Measurements from ENCODE around the gene KHK. TPM values are rescaled to one million over a fixed set of nuclear protein-coding genes. Genes with fewer than 3 reads are reported as not detected.
A peak's percentile ranks its signal among the peaks of the same experiment; 100 is the strongest.
"Not testable (repeated sequence)": the region's sequence is repeated elsewhere in the genome, so short reads cannot be mapped to it uniquely, and the experiment has no call there.

The KHK gene
- total and polyA plus RNA-seq, 2 donors from 2014 or later, result 18.7 to 538 TPM

GRCh38 chr2:27105981-27106380 is 19.4 kb downstream of the KHK start:
- Histone ChIP-seq H3K27me3 (ENCODE audit: control insufficient read depth, insufficient read depth, low read length) (no peaks in the 10 kb centered on the region), H3K36me3 (ENCODE audit: control insufficient read depth in 2 of 3, insufficient read depth in 3 of 3, low read length in 3 of 3) (no peaks in the 10 kb centered on the region), H3K4me3 (ENCODE audit: low read length in 3 of 3) (no peak overlapping the region), H3K9me3 (ENCODE audit: control insufficient read depth in 2 of 3, insufficient read depth in 1 of 3, low read length in 3 of 3) (no peaks in the 10 kb centered on the region), H3K4me1 (ENCODE audit: control insufficient read depth in 2 of 3, insufficient read depth in 2 of 3, low read depth in 1 of 3, low read length in 3 of 3) (no peaks in the 10 kb centered on the region), H3K9ac (ENCODE audit: low read length in 3 of 3) (no peak overlapping the region), H3K27ac (ENCODE audit: low read depth in 2 of 2, low read length in 2 of 2) (no peak overlapping the region)
- TF ChIP-seq CTCF (IDR thresholded peaks at IDR 0.05; ENCODE audit: borderline replicate concordance, extremely low read depth, insufficient read depth), result no peak
- FAIRE-seq (no peak), DNase-seq (no peak)
- intact Hi-C loops (cut with DNase I), result no loop called here

- FAIRE-seq, result no peak
- intact Hi-C loops (cut with DNase I), result no loop called here
- no peak for TF ChIP-seq CTCF (IDR thresholded peaks at IDR 0.05; ENCODE audit: borderline replicate concordance, extremely low read depth, insufficient read depth)
Observed at GRCh38 chr2:27108221-27108620, 21.6 kb downstream of the KHK start.

GRCh38 chr2:27109083-27109482 is 22.5 kb downstream of the KHK start:
- H3K36me3 ChIP-seq (ENCODE audit: control insufficient read depth in 2 of 3, insufficient read depth in 3 of 3, low read length in 3 of 3), result no peaks in the 10 kb centered on the region
- no peak overlapping the region for H3K27ac ChIP-seq (ENCODE audit: low read depth in 2 of 2, low read length in 2 of 2)
- no peaks in the 10 kb centered on the region for H3K27me3 ChIP-seq (ENCODE audit: control insufficient read depth, insufficient read depth, low read length)
- no peaks in the 10 kb centered on the region for H3K9me3 ChIP-seq (ENCODE audit: control insufficient read depth in 2 of 3, insufficient read depth in 1 of 3, low read length in 3 of 3)
- FAIRE-seq, result no peak
- intact Hi-C loops (cut with DNase I), result no loop called here
- H3K4me3 ChIP-seq (ENCODE audit: low read length in 3 of 3), result no peak overlapping the region
- peak in 1 of 5 donors; percentile 8 for DNase-seq
- H3K9ac ChIP-seq (ENCODE audit: low read length in 3 of 3), result no peak overlapping the region
- no peaks in the 10 kb centered on the region for H3K4me1 ChIP-seq (ENCODE audit: control insufficient read depth in 2 of 3, insufficient read depth in 2 of 3, low read depth in 1 of 3, low read length in 3 of 3)
- no peak for TF ChIP-seq CTCF (IDR thresholded peaks at IDR 0.05; ENCODE audit: borderline replicate concordance, extremely low read depth, insufficient read depth)

More at GRCh38 chr2:27108221-27108620, 21.6 kb downstream of the KHK start:
- no peak overlapping the region for H3K9ac ChIP-seq (ENCODE audit: low read length in 3 of 3)
- no peak for DNase-seq
- H3K4me3 ChIP-seq (ENCODE audit: low read length in 3 of 3), result no peak overlapping the region
- no peaks in the 10 kb centered on the region for H3K27me3 ChIP-seq (ENCODE audit: control insufficient read depth, insufficient read depth, low read length)
- no peaks in the 10 kb centered on the region for H3K4me1 ChIP-seq (ENCODE audit: control insufficient read depth in 2 of 3, insufficient read depth in 2 of 3, low read depth in 1 of 3, low read length in 3 of 3)
- H3K36me3 ChIP-seq (ENCODE audit: control insufficient read depth in 2 of 3, insufficient read depth in 3 of 3, low read length in 3 of 3), result no peaks in the 10 kb centered on the region
- H3K27ac ChIP-seq (ENCODE audit: low read depth in 2 of 2, low read length in 2 of 2), result no peak overlapping the region
- H3K9me3 ChIP-seq (ENCODE audit: control insufficient read depth in 2 of 3, insufficient read depth in 1 of 3, low read length in 3 of 3), result no peaks in the 10 kb centered on the region

GRCh38 chr2:27110603-27111352 is 24.2 kb downstream of the KHK start:
- H3K4me1 ChIP-seq (ENCODE audit: control insufficient read depth in 2 of 3, insufficient read depth in 2 of 3, low read depth in 1 of 3, low read length in 3 of 3); FAIRE-seq; H3K27ac ChIP-seq (ENCODE audit: low read depth in 2 of 2, low read length in 2 of 2); intact Hi-C loops (cut with DNase I); H3K9me3 ChIP-seq (ENCODE audit: control insufficient read depth in 2 of 3, insufficient read depth in 1 of 3, low read length in 3 of 3); H3K27me3 ChIP-seq (ENCODE audit: control insufficient read depth, insufficient read depth, low read length); H3K9ac ChIP-seq (ENCODE audit: low read length in 3 of 3); H3K36me3 ChIP-seq (ENCODE audit: control insufficient read depth in 2 of 3, insufficient read depth in 3 of 3, low read length in 3 of 3); H3K4me3 ChIP-seq (ENCODE audit: low read length in 3 of 3): not testable (repeated sequence)
- DNase-seq, result peak in 1 of 5 donors; percentile 35

- H3K27me3 ChIP-seq (ENCODE audit: control insufficient read depth, insufficient read depth, low read length); H3K4me1 ChIP-seq (ENCODE audit: control insufficient read depth in 2 of 3, insufficient read depth in 2 of 3, low read depth in 1 of 3, low read length in 3 of 3); H3K9ac ChIP-seq (ENCODE audit: low read length in 3 of 3); H3K4me3 ChIP-seq (ENCODE audit: low read length in 3 of 3); FAIRE-seq; H3K36me3 ChIP-seq (ENCODE audit: control insufficient read depth in 2 of 3, insufficient read depth in 3 of 3, low read length in 3 of 3); H3K9me3 ChIP-seq (ENCODE audit: control insufficient read depth in 2 of 3, insufficient read depth in 1 of 3, low read length in 3 of 3); H3K27ac ChIP-seq (ENCODE audit: low read depth in 2 of 2, low read length in 2 of 2); intact Hi-C loops (cut with DNase I): not testable (repeated sequence)
- DNase-seq, result peak in 1 of 5 donors; percentile 59
Observed at GRCh38 chr2:27111392-27112078, 25.0 kb downstream of the KHK start.
